Lung (tissue), 12 donors: Measurements from ENCODE around the gene BPTF. TPM values are rescaled to one million over a fixed set of nuclear protein-coding genes. Genes with fewer than 3 reads are reported as not detected.
"Not testable (repeated sequence)": the region's sequence is repeated elsewhere in the genome, so short reads cannot be mapped to it uniquely, and the experiment has no call there.

Experiments used
- ATAC-seq: fragments of 200-7000 bp; cut with Tn5 transposase; one replicate; pipeline ENCODE4 v1.9.1; 2020; ENCODE audit warnings: moderate number of reproducible peaks; ENCODE audit not compliant: insufficient read depth, low FRiP score
- DNase-seq, 3 donors: peaks; one replicate each; pipeline ENCODE4 v3.0.0-alpha.2; 2013 to 2017
- H3K27ac ChIP-seq, 2 donors: one replicate each; pipeline ENCODE4 v1.5.1; 2013; ENCODE audit warnings: mild to moderate bottlenecking in 2 of 2, moderate library complexity in 2 of 2, control low read depth in 1 of 2, inconsistent platforms in 1 of 2, low read depth in 1 of 2, low read length in 1 of 2
- H3K27me3 ChIP-seq, 3 donors: one replicate each; pipeline ENCODE4 v1.5.1; 2013; ENCODE audit warnings: low read length in 2 of 3; ENCODE audit not compliant: control insufficient read depth in 3 of 3, insufficient read depth in 3 of 3
- H3K36me3 ChIP-seq, 4 donors: one replicate each; pipeline ENCODE4 v1.5.1; 2013; ENCODE audit warnings: low read length in 4 of 4, mild to moderate bottlenecking in 1 of 4, moderate library complexity in 1 of 4; ENCODE audit not compliant: control insufficient read depth in 4 of 4, insufficient read depth in 4 of 4
- H3K4me1 ChIP-seq, 5 donors: one replicate each; pipeline ENCODE4 v1.5.1; 2013; ENCODE audit warnings: low read length in 5 of 5, mild to moderate bottlenecking in 2 of 5, moderate library complexity in 1 of 5; ENCODE audit not compliant: control insufficient read depth in 5 of 5, insufficient read depth in 5 of 5
- H3K4me3 ChIP-seq: one replicate; pipeline ENCODE4 v1.5.1; 2013; ENCODE audit warnings: mild to moderate bottlenecking, control low read depth, moderate library complexity
- H3K9ac ChIP-seq, 2 donors: one replicate each; pipeline ENCODE4 v1.5.1; 2013; ENCODE audit warnings: low read length in 2 of 2, control low read depth in 1 of 2; ENCODE audit not compliant: insufficient read depth in 1 of 2
- H3K9me3 ChIP-seq, 4 donors: one replicate each; pipeline ENCODE4 v1.5.1; 2013; ENCODE audit warnings: low read length in 3 of 4, mild to moderate bottlenecking in 1 of 4, moderate library complexity in 1 of 4; ENCODE audit not compliant: control insufficient read depth in 4 of 4, insufficient read depth in 3 of 4
- CTCF ChIP-seq: IDR thresholded peaks from 2 replicates; pipeline ENCODE4 v1.5.1; 2012; ENCODE audit warnings: mild to moderate bottlenecking; ENCODE audit errors: control extremely low read depth, extremely low read depth
- WGBS, 2 donors: extraction: QIAGEN DNeasy Blood & Tissue Kit; methylation state at CpG; one replicate each; pipeline ENCODE4 v1.1.7; 2013; 5-methylcytosine and 5-hydroxymethylcytosine counted together
- polyA plus RNA-seq, 2 donors: library from polyadenylated mRNA; stranded (reverse); fragments of 200-250 nt; gene quantifications; one replicate each; pipeline ENCODE4 v1.2.1, GENCODE V29; 2013
- total RNA-seq, 2 donors: library from RNA; depleted of rRNA in 1 of 2; stranded (reverse); fragments of >200 nt in 1 of 2; gene quantifications; one replicate each; pipeline ENCODE4 v1.2.1, GENCODE V29; 2014 to 2021
- donor health status: control.
- donor health status: control.
- donor health status: Bipolar disorder and iron deficiency.
- donor health status: healthy.
- donor health status: DM: yes; HTN: yes; CAD: no.

BPTF gene
- total and polyA plus RNA-seq, 4 donors = 12.2 to 179 (median 47.4) TPM

GRCh38 chr17:67995570-67996263, 170.4 kb downstream of the BPTF start:
- TF ChIP-seq CTCF = no peak
- H3K27me3 ChIP-seq = no peaks in the 10 kb centered on the region
- ATAC-seq (no peak), DNase-seq (peak; percentile 49 to 53 (median 49))
- H3K27ac ChIP-seq = peak overlapping the region in 1 of 2 donors; percentile 15
- H3K4me3 ChIP-seq = peak overlapping the region; percentile 32
- H3K9ac ChIP-seq = no peak overlapping the region
- H3K4me1 ChIP-seq = peaks cover 3 to 18% (median 4%) of the 10 kb centered on the region in 5 donors
- peaks cover 0 to 3% (median 0%) of the 10 kb centered on the region in 4 donors for H3K36me3 ChIP-seq
- WGBS, 2 donors = 1% methylated on average over 43 of the region's 43 CpGs
- no peaks in the 10 kb centered on the region for H3K9me3 ChIP-seq

GRCh38 chr17:67996301-67997171, 171.2 kb downstream of the BPTF start, which contains the start of gene C17orf58:
Gene C17orf58, minus strand, starts transcription at chr17:67996469. Its CDS starts 271 bp downstream, at chr17:67996198.
- H3K36me3 ChIP-seq, H3K27me3 ChIP-seq, H3K9me3 ChIP-seq, ATAC-seq, H3K9ac ChIP-seq: not testable (repeated sequence)
- Histone ChIP-seq H3K4me1 (peaks cover 3 to 18% (median 4%) of the 10 kb centered on the region in 5 donors), H3K4me3 (peak within 1 kb of the TSS; percentile 32), H3K27ac (peak within 1 kb of the TSS in 1 of 2 donors; percentile 15)
- peak in 2 of 3 donors; percentile 27 to 34 for DNase-seq
- 26 to 33% methylated on average over 25 of the region's 25 CpGs for WGBS, 2 donors

DNA sequence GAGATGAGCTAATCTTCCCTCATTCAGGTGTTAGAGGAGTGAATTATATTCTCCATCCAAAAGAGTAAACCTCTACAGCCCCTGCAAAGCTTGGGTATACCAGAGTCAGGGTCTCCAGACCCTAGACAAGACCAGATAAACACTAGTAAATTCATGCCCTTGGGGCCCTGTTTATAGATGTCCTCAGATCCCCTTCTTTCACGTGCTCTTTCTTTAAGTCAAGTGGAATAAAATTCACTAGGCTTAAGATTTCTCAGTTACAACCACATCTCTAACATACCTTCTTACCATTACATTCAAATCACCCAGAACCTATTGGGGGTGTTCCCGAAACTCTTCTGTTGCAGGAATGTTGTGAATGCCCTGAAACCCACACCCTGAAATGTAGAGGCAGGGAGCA, 173.2 kb downstream of the BPTF start:
- Histone ChIP-seq H3K36me3 (no peaks in the 10 kb centered on the region), H3K27me3 (no peaks in the 10 kb centered on the region), H3K9ac (no peak overlapping the region), H3K4me1 (peaks cover 0 to 14% (median 4%) of the 10 kb centered on the region in 5 donors), H3K27ac (no peak overlapping the region), H3K4me3 (no peak overlapping the region), H3K9me3 (no peaks in the 10 kb centered on the region)
- 82 to 83% methylated on average over 2 of the region's 2 CpGs for WGBS, 2 donors
- DNase-seq = no peak
- no peak for ATAC-seq
- TF ChIP-seq CTCF = no peak
